Measurements from ENCODE around the gene FAM20A.
"Not testable (repeated sequence)": the region's sequence is repeated elsewhere in the genome, so short reads cannot be mapped to it uniquely, and the experiment has no call there.

FAM20A gene

DNA sequence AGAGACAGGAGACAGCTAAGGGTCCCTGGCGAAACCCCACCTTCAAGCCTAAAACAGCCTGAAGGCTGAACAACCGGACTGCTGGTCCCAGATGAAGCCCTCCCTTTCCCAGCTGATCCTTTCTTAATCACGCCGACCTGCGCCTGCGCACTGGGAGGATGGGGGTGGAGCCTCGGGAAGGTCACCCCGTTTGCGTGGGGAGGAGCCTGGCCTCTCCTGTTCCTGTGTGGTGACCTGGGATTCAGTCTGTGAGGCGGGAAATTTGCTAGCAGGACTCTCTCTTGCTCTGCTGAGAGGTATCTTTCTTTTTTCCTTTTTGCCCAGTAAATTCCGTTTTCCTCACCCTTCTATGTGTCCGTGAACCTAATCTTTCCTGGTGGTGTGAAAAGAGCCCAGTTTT lies 9.6 kb downstream of the FAM20A start:
- DNase-seq (ENCODE audit: low read depth, low spot score), result no peak
- no peak overlapping the region for H3K27ac ChIP-seq (ENCODE audit: low read length)
- no CpG with 5 or more reads among the region's 12 CpGs for WGBS (ENCODE audit: insufficient coverage, insufficient read length)
- H3K4me1 ChIP-seq (ENCODE audit: control insufficient read depth, insufficient read depth, low read length), result no peaks in the 10 kb centered on the region
- no peak overlapping the region for H3K4me3 ChIP-seq (ENCODE audit: low read length)
- no peaks in the 10 kb centered on the region for H3K36me3 ChIP-seq (ENCODE audit: control insufficient read depth, insufficient read depth, low read length)
- H3K9me3 ChIP-seq (ENCODE audit: control insufficient read depth, insufficient read depth, low read length), result no peaks in the 10 kb centered on the region
- H3K27me3 ChIP-seq (ENCODE audit: control insufficient read depth, insufficient read depth, low read length), result no peaks in the 10 kb centered on the region

DNA sequence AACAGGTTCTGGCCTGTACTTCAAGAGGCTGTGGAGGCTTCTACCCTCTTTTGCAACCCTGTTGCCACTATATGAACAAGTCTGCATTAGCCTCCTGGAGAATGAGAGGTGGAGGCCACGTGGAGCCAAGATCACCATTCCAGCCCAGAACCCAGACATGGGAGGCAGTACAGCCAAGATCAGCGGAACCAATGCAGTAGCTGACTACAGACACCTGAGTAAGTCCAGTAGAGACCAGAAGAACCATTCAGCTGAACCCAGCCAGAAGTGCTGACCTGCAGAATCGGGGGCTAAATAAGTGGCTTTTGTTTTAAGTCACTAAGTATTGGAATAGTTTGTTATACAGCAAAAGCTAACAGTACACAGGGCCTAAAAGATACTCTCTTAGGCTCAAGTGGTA lies 12.1 kb downstream of the FAM20A start:
- no peaks in the 10 kb centered on the region for H3K36me3 ChIP-seq (ENCODE audit: control insufficient read depth, insufficient read depth, low read length)
- WGBS (ENCODE audit: insufficient coverage, insufficient read length), result no CpG with 5 or more reads among the region's 3 CpGs

DNA sequence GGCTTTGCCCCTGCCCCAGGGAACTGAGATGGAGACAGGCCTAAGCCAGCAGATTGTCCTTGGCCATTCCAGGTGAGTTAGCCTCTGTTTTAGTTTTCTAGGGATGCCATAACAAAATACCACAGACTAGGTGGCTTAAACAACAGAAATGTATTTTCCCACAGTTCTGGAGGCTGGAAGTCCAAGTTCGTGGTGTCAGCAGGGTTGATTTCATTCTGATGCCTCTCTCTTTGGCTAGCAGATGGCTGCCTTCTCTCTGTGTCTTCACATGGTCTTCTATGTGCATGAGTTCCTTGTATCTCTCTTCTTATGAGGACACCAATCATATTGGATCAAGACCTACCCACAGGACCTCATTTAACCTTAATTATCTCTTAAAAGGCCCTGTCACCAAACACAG lies 12.8 kb downstream of the FAM20A start:
- H3K27ac ChIP-seq (ENCODE audit: low read length), result no peak overlapping the region
- no CpG with 5 or more reads among the region's 1 CpG for WGBS (ENCODE audit: insufficient coverage, insufficient read length)
- H3K4me3 ChIP-seq (ENCODE audit: low read length), result no peak overlapping the region
- no peaks in the 10 kb centered on the region for H3K9me3 ChIP-seq (ENCODE audit: control insufficient read depth, insufficient read depth, low read length)
- no peaks in the 10 kb centered on the region for H3K4me1 ChIP-seq (ENCODE audit: control insufficient read depth, insufficient read depth, low read length)
- no peaks in the 10 kb centered on the region for H3K36me3 ChIP-seq (ENCODE audit: control insufficient read depth, insufficient read depth, low read length)
- no peaks in the 10 kb centered on the region for H3K27me3 ChIP-seq (ENCODE audit: control insufficient read depth, insufficient read depth, low read length)
- no peak for DNase-seq (ENCODE audit: low read depth, low spot score)

More for the DNA sequence above, 12.1 kb downstream of the FAM20A start:
- Histone ChIP-seq H3K9me3 (ENCODE audit: control insufficient read depth, insufficient read depth, low read length) (no peaks in the 10 kb centered on the region), H3K4me1 (ENCODE audit: control insufficient read depth, insufficient read depth, low read length) (no peaks in the 10 kb centered on the region), H3K4me3 (ENCODE audit: low read length) (no peak overlapping the region), H3K27ac (ENCODE audit: low read length) (no peak overlapping the region), H3K27me3 (ENCODE audit: control insufficient read depth, insufficient read depth, low read length) (no peaks in the 10 kb centered on the region)
- DNase-seq (ENCODE audit: low read depth, low spot score), result no peak

DNA sequence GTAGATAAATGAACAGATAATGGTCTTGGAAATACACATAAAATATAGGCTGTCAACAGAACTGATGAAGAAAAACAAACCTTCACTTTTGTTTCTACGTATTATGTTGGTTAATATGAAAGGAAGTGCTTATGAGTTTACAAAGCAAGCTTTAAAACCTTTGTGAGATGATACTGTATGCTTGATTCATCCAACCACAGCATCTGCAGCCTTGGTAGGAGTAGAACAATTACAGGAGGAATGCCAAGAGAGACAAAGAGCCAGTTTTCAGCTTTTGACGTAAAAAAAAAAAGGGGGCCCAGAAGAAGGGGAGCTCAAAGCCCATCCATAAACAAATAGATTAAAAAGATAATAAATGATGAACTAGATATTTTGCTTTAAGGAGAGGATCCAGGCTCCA lies 13.3 kb downstream of the FAM20A start:
- WGBS (ENCODE audit: insufficient coverage, insufficient read length), result no CpG with 5 or more reads among the region's 2 CpGs
- H3K9me3 ChIP-seq (ENCODE audit: control insufficient read depth, insufficient read depth, low read length), result no peaks in the 10 kb centered on the region
- H3K27ac ChIP-seq (ENCODE audit: low read length), result no peak overlapping the region
- no peaks in the 10 kb centered on the region for H3K27me3 ChIP-seq (ENCODE audit: control insufficient read depth, insufficient read depth, low read length)
- no peaks in the 10 kb centered on the region for H3K4me1 ChIP-seq (ENCODE audit: control insufficient read depth, insufficient read depth, low read length)
- no peak for DNase-seq (ENCODE audit: low read depth, low spot score)
- H3K4me3 ChIP-seq (ENCODE audit: low read length), result no peak overlapping the region
- H3K36me3 ChIP-seq (ENCODE audit: control insufficient read depth, insufficient read depth, low read length), result no peaks in the 10 kb centered on the region

DNA sequence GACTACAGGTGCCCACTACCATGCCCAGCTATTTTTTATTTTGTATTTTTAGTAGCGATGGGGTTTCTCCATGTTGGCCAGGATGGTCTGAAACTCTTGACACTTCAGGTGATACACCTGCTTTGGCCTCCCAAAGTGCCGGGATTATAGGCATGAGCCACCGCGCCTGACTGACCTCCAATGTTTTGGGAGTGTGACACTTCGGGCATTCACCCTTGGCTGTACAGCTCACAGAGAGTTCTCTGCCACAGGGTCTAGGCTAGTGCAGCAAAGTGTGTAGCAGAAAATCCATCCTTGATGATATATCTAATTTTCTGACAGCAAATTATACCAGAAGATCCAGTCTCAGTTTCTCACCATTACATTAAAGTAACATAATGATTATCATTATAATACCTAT lies 14.1 kb downstream of the FAM20A start:
- DNase-seq (ENCODE audit: low read depth, low spot score), result no peak
- Histone ChIP-seq H3K9me3 (ENCODE audit: control insufficient read depth, insufficient read depth, low read length) (no peaks in the 10 kb centered on the region), H3K27me3 (ENCODE audit: control insufficient read depth, insufficient read depth, low read length) (no peaks in the 10 kb centered on the region), H3K4me3 (ENCODE audit: low read length) (no peak overlapping the region), H3K4me1 (ENCODE audit: control insufficient read depth, insufficient read depth, low read length) (no peaks in the 10 kb centered on the region), H3K27ac (ENCODE audit: low read length) (no peak overlapping the region), H3K36me3 (ENCODE audit: control insufficient read depth, insufficient read depth, low read length) (no peaks in the 10 kb centered on the region)
- WGBS (ENCODE audit: insufficient coverage, insufficient read length), result no CpG with 5 or more reads among the region's 5 CpGs

DNA sequence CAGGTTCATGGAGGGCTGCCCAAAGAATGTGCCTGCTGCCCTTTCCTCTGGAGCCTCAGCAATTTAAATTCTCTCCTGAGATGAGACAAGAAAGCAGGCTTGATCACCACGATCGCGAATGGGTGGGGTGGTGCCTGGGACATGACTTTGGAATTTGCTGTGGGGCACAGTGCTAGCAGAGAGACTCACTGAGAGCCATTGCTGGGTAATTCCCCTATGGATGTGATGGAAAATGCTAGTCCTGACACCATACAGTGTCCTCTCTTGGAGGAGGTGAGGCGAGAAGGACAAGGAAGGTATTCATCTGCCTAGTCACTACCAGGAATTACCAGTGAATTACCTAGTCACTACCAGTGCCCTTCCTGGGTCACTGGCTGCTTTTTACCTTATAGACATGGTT lies 15.5 kb downstream of the FAM20A start:
- H3K27ac ChIP-seq (ENCODE audit: low read length), result no peak overlapping the region
- H3K36me3 ChIP-seq (ENCODE audit: control insufficient read depth, insufficient read depth, low read length), result no peaks in the 10 kb centered on the region
- WGBS (ENCODE audit: insufficient coverage, insufficient read length), result no CpG with 5 or more reads among the region's 4 CpGs
- H3K9me3 ChIP-seq (ENCODE audit: control insufficient read depth, insufficient read depth, low read length), result no peaks in the 10 kb centered on the region
- no peaks in the 10 kb centered on the region for H3K4me1 ChIP-seq (ENCODE audit: control insufficient read depth, insufficient read depth, low read length)
- no peaks in the 10 kb centered on the region for H3K27me3 ChIP-seq (ENCODE audit: control insufficient read depth, insufficient read depth, low read length)
- no peak for DNase-seq (ENCODE audit: low read depth, low spot score)
- H3K4me3 ChIP-seq (ENCODE audit: low read length), result no peak overlapping the region

DNA sequence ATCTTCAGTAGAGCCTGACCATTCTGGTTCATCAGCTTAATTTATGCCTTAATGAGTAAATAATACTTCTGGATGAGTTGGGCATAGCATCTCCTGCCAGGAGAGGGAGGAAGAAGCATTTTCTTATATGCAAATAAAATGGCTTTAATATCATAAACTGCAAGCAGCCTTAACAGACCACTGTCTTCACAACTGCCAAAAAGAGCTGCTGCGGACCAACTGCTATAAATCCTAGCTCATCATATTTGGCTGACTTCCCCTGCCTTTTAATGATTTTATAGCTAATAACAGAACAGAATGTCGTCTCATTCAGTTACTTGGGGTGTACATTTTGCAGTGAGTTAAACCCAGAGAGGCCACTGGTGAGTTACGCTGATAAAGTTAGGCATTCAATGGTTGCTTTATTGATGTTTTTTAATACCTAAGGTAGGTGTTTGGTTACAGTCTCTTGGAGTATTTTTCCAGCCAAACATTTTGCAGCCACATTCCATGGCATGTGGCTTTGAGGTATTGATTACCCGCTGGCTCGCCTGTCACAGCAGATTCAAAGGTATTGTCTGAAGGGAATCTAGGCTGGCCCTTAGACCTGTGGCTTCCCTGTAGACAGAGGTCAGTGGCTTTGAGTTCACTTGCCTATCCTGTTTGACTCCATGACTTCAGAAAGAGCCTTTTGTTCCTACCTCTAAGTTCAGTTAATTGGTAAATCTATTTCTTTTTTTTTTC lies 16.4 kb downstream of the FAM20A start:
- H3K9me3 ChIP-seq (ENCODE audit: control insufficient read depth, insufficient read depth, low read length), result no peaks in the 10 kb centered on the region
- DNase-seq (ENCODE audit: low read depth, low spot score), result no peak

DNA sequence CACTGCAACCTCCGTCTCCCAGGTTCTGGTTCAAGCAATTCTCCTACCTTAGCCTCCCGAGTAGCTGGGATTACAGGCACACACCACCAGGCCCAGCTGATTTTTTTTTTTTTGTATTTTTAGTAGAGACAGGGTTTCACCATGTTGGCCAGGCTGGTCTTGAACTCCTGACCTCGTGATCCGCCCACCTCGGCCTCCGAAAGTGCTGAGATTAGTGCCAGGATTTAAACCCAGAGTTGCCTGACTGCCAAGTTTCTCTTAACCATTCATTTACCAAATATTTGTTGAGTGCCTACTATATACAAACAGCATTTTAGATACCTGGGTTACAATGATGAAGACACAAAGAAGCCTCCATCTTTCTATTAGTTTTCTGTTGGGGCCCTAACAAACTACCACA lies 18.3 kb downstream of the FAM20A start:
- H3K9me3 ChIP-seq (ENCODE audit: control insufficient read depth, insufficient read depth, low read length); H3K27ac ChIP-seq (ENCODE audit: low read length); DNase-seq (ENCODE audit: low read depth, low spot score); H3K4me3 ChIP-seq (ENCODE audit: low read length); H3K4me1 ChIP-seq (ENCODE audit: control insufficient read depth, insufficient read depth, low read length); H3K27me3 ChIP-seq (ENCODE audit: control insufficient read depth, insufficient read depth, low read length); H3K36me3 ChIP-seq (ENCODE audit: control insufficient read depth, insufficient read depth, low read length): not testable (repeated sequence)
- WGBS (ENCODE audit: insufficient coverage, insufficient read length), result no CpG with 5 or more reads among the region's 6 CpGs

More for the DNA sequence above, 16.4 kb downstream of the FAM20A start:
- no peaks in the 10 kb centered on the region for H3K4me1 ChIP-seq (ENCODE audit: control insufficient read depth, insufficient read depth, low read length)
- no peak overlapping the region for H3K4me3 ChIP-seq (ENCODE audit: low read length)
- no peaks in the 10 kb centered on the region for H3K36me3 ChIP-seq (ENCODE audit: control insufficient read depth, insufficient read depth, low read length)
- H3K27ac ChIP-seq (ENCODE audit: low read length), result no peak overlapping the region
- H3K27me3 ChIP-seq (ENCODE audit: control insufficient read depth, insufficient read depth, low read length), result no peaks in the 10 kb centered on the region
- WGBS (ENCODE audit: insufficient coverage, insufficient read length), result no CpG with 5 or more reads among the region's 5 CpGs

DNA sequence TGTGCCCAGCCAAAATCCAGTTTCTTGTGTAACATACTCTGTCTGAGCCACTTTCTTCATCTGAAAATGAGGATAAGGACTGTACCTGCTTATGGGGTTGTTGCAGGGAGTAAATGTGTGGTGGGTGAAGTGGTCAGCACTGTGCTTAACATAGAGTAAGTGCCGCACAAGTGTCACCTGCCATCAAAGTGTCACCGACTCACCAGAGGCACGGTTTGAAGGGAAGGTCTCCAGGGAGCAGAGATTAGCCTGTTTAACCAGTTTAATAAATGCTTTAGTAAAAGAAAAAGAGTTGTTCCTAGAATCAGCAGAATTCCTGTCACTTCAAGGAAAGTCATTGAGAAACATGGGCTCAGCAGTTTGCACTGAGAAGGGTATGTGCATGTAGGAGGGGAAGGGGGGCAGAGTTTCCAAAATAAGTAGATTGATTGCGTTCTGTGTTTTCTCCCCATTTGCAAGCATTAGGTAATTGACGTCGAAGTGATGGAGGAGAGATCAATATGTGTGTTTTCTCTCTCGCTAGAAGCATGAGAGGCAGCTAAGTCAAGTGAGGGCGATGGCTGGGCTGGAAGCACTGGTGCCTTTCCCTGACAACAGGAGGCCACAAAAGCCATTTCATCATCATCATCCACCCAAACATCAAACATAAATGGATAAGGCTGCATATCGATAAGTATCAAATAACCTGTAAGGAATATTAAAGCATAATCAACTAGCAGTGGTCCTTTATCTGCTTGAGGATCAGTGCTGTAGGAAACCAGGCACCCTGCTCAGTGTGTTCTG lies 19.1 kb downstream of the FAM20A start:
- no peak overlapping the region for H3K27ac ChIP-seq (ENCODE audit: low read length)
- H3K27me3 ChIP-seq (ENCODE audit: control insufficient read depth, insufficient read depth, low read length), result no peaks in the 10 kb centered on the region
- peaks cover 2% of the 10 kb centered on the region; the same call in 1 of the 2 replicates for H3K4me1 ChIP-seq (ENCODE audit: control insufficient read depth, insufficient read depth, low read length)
- DNase-seq (ENCODE audit: low read depth, low spot score), result no peak
- WGBS (ENCODE audit: insufficient coverage, insufficient read length), result no CpG with 5 or more reads among the region's 9 CpGs
- no peaks in the 10 kb centered on the region for H3K36me3 ChIP-seq (ENCODE audit: control insufficient read depth, insufficient read depth, low read length)
- no peaks in the 10 kb centered on the region for H3K9me3 ChIP-seq (ENCODE audit: control insufficient read depth, insufficient read depth, low read length)
- H3K4me3 ChIP-seq (ENCODE audit: low read length), result no peak overlapping the region

DNA sequence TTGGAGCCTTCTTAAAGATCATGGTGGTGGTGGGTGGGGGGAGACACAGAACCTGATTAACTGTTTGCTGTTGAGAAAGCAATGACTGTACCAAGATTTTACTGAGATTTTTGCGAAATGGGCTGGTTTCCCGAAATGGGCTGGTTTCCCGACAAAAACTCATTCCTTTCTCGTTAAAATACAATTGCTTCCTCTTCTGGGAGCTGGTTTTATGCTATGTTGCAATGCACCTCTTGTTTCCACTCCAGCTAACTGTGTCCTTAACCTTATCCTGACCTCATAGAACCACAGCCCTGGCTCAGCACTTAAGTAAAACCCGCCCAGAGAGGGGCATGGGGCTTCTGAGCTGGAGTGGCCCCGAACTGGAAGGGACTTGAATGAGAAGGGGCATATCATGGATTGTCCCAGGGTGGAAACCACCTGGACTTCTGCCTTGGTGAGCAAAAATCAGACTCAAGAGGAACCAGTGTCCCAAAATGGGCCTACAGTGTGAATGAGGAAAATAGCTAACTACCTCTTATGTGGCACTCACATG lies 20.9 kb downstream of the FAM20A start:
- Histone ChIP-seq H3K27ac (ENCODE audit: low read length) (no peak overlapping the region), H3K9me3 (ENCODE audit: control insufficient read depth, insufficient read depth, low read length) (no peaks in the 10 kb centered on the region), H3K4me1 (ENCODE audit: control insufficient read depth, insufficient read depth, low read length) (peaks cover 2% of the 10 kb centered on the region; the same call in 1 of the 2 replicates), H3K36me3 (ENCODE audit: control insufficient read depth, insufficient read depth, low read length) (no peaks in the 10 kb centered on the region), H3K4me3 (ENCODE audit: low read length) (no peak overlapping the region), H3K27me3 (ENCODE audit: control insufficient read depth, insufficient read depth, low read length) (no peaks in the 10 kb centered on the region)
- WGBS (ENCODE audit: insufficient coverage, insufficient read length), result no CpG with 5 or more reads among the region's 6 CpGs
- no peak for DNase-seq (ENCODE audit: low read depth, low spot score)
